Mesenchymal stem cell (in vitro differentiated cells and primary cell): ENCODE measurements around the gene NCOA1. TPM values are rescaled to one million over a fixed set of nuclear protein-coding genes. Genes with fewer than 3 reads are reported as not detected.

ENCODE experiments used
- DNase-seq: peaks from one replicate; pipeline ENCODE4 v3.0.0-alpha.2; 2013
- H2AFZ ChIP-seq: one replicate; pipeline ENCODE4 v1.6.1; 2013; ENCODE audit warnings: low read depth, mild to moderate bottlenecking, control low read depth, inconsistent platforms, low read length, moderate library complexity
- H2AK5ac ChIP-seq: 2 replicates; pipeline ENCODE4 v1.6.1; 2013; ENCODE audit warnings: low read length, moderate library complexity, mild to moderate bottlenecking, inconsistent platforms; ENCODE audit not compliant: severe bottlenecking
- H2BK120ac ChIP-seq: one replicate; pipeline ENCODE4 v1.6.1; 2013; ENCODE audit warnings: low read depth, mild to moderate bottlenecking, inconsistent platforms, low read length, moderate library complexity
- H2BK12ac ChIP-seq, 2 experiments: one replicate each; pipeline ENCODE4 v1.6.1; 2013; ENCODE audit warnings: inconsistent platforms in 2 of 2, low read length in 2 of 2, mild to moderate bottlenecking in 2 of 2, moderate library complexity in 2 of 2, control low read depth in 1 of 2
- H2BK15ac ChIP-seq: one replicate; pipeline ENCODE4 v1.6.1; 2013; ENCODE audit warnings: mild to moderate bottlenecking, low read depth, inconsistent platforms; ENCODE audit not compliant: poor library complexity, severe bottlenecking
- H2BK5ac ChIP-seq: 2 replicates; pipeline ENCODE4 v1.6.1; 2013; ENCODE audit warnings: low read depth, mild to moderate bottlenecking, low read length, control low read depth, inconsistent platforms; ENCODE audit not compliant: poor library complexity, severe bottlenecking
- H3K14ac ChIP-seq, 2 experiments: one replicate each; pipeline ENCODE4 v1.6.1; 2013; ENCODE audit warnings: inconsistent platforms in 2 of 2, low read length in 2 of 2, control low read depth in 1 of 2, mild to moderate bottlenecking in 1 of 2, moderate library complexity in 1 of 2
- H3K18ac ChIP-seq, 2 experiments: one replicate each; pipeline ENCODE4 v1.6.1; 2013; ENCODE audit warnings: inconsistent platforms in 2 of 2, low read length in 2 of 2, control low read depth in 1 of 2, low read depth in 1 of 2, mild to moderate bottlenecking in 1 of 2
- H3K23ac ChIP-seq, 2 experiments: one replicate each; pipeline ENCODE4 v1.6.1; 2013; ENCODE audit warnings: inconsistent platforms in 2 of 2, low read length in 2 of 2, mild to moderate bottlenecking in 2 of 2, moderate library complexity in 2 of 2, control low read depth in 1 of 2
- H3K27ac ChIP-seq: 2 replicates; pipeline ENCODE4 v1.5.1; 2013; ENCODE audit warnings: mild to moderate bottlenecking, moderate library complexity, low read length, control low read depth, inconsistent platforms; ENCODE audit not compliant: poor library complexity, severe bottlenecking
- H3K27me3 ChIP-seq, 2 experiments: 2 replicates each; pipeline versions ENCODE4 v1.6.1 to v1.7.0; 2013; ENCODE audit warnings: low read length in 2 of 2, mild to moderate bottlenecking in 2 of 2, moderate library complexity in 2 of 2, control low read depth in 1 of 2, inconsistent platforms in 1 of 2; ENCODE audit not compliant: control insufficient read depth in 1 of 2, insufficient read depth in 1 of 2
- H3K36me3 ChIP-seq, 2 experiments: 2 replicates each; pipeline versions ENCODE4 v1.6.1 to v1.7.0; 2013; ENCODE audit warnings: low read length in 2 of 2, control low read depth in 1 of 2, inconsistent platforms in 1 of 2, low read depth in 1 of 2, mild to moderate bottlenecking in 1 of 2; ENCODE audit not compliant: insufficient read depth in 2 of 2, control insufficient read depth in 1 of 2
- H3K4ac ChIP-seq, 2 experiments: one replicate each; pipeline ENCODE4 v1.6.1; 2013; ENCODE audit warnings: inconsistent platforms in 2 of 2, low read length in 2 of 2, mild to moderate bottlenecking in 2 of 2, moderate library complexity in 2 of 2, control low read depth in 1 of 2, low read depth in 1 of 2
- H3K4me1 ChIP-seq: 2 replicates; pipeline ENCODE4 v1.6.1; 2013; ENCODE audit warnings: low read depth, low read length, control low read depth; ENCODE audit not compliant: control insufficient read depth, insufficient read depth
- H3K4me2 ChIP-seq: 2 replicates; pipeline ENCODE4 v1.6.1; 2013; ENCODE audit warnings: low read length, mild to moderate bottlenecking, inconsistent platforms; ENCODE audit not compliant: poor library complexity, severe bottlenecking
- H3K4me3 ChIP-seq, 2 experiments: 2 replicates each; pipeline versions ENCODE4 v1.5.1 to v1.7.0; 2013; ENCODE audit warnings: low read length in 2 of 2, mild to moderate bottlenecking in 2 of 2, control low read depth in 1 of 2, low read depth in 1 of 2; ENCODE audit not compliant: insufficient read depth in 1 of 2
- H3K79me1 ChIP-seq: replicated peaks from 2 replicates; pipeline ENCODE4 v1.6.1; 2013; ENCODE audit warnings: mild to moderate bottlenecking, control low read depth, low read length, inconsistent platforms; ENCODE audit not compliant: poor library complexity, severe bottlenecking
- H3K9ac ChIP-seq: 2 replicates; pipeline ENCODE4 v1.7.0; 2013; ENCODE audit warnings: mild to moderate bottlenecking, low read length, moderate library complexity
- H3K9me3 ChIP-seq: 2 replicates; pipeline ENCODE4 v1.7.0; 2013; ENCODE audit warnings: mild to moderate bottlenecking, low read length; ENCODE audit not compliant: control insufficient read depth
- H4K8ac ChIP-seq: one replicate; pipeline ENCODE4 v1.6.1; 2013; ENCODE audit warnings: inconsistent platforms, mild to moderate bottlenecking, low read length, moderate library complexity
- H4K91ac ChIP-seq: one replicate; pipeline ENCODE4 v1.6.1; 2013; ENCODE audit warnings: mild to moderate bottlenecking, low read length, inconsistent platforms
- WGBS: methylation state at CpG from one replicate; pipeline ENCODE4 v1.1.7; 2013; ENCODE audit warnings: mixed read lengths; 5-methylcytosine and 5-hydroxymethylcytosine counted together
- small RNA-seq: library from polyadenylated mRNA; stranded (forward); fragments of <200 nt; extraction: miRNeasy Mini kit (QIAGEN cat#:217004); gene quantifications from one replicate; pipeline ENCODE3, GENCODE V24; 2013; ENCODE audit warnings: low read depth

The NCOA1 gene

DNA sequence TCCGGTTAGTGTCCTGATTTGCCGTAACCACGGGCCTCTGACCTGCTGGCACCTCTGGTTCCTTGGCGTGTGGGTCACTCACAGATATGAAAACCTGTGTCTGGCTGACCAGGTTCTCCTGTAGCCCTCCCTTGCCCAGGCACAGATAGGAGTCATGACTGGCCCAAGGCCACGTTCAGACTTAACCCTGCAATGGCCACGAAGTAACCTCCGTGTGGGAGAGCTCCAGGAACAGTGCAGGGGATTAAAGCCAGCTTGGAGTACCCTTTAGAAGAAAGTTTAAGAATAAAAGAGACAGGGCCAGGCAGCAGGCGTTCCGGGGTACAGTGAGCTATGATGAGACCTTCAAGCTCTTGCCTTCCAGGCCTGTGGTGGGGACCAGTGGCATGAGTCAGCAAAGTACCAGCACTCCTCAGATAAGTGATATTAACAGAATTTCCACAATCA, 327.7 kb downstream of the NCOA1 start:
- peak overlapping the region; percentile 64 for H4K91ac ChIP-seq
- no peak for DNase-seq

DNA sequence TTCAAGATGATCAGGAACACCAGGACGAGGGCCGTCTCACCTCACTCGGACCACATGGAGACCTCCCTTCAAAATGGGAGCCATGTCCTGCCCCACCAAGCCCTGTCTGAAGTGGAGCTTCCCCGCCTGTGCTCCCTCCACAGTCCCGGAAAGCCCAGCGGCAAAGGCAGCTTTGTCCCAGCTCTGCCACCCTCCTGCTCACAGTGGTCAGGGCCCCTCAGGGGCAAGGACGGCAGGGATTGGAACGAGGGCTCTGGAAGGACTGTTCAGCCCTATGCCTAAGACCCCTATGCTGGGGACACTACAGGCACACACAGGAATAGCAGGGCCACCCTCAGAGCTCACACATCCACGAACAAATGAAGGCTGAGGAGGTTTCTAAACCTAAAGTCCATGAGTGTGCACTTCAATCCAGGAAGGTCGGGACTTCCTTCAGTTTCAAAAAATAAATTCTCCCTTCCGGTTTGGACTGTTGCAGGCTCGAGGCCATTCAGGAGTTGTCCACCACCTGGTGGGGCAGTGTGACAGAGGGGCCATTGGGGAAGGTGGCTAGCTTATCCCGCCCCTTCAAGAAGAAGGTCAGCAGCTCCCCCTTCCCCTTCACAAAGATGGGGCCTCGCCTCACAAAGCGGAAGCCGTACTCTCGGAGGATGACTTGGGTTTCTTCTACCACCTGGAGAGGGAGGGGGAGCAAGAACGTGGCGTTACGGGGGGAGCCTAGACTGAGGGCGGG, 328.6 kb downstream of the NCOA1 start:
- Histone ChIP-seq H3K27me3 (no peaks in the 10 kb centered on the region), H4K91ac (peak overlapping the region; percentile 71), H2AFZ (no peak overlapping the region), H3K14ac (no peak overlapping the region), H3K27ac (no peak overlapping the region), H3K79me1 (peaks cover 28% of the 10 kb centered on the region), H3K23ac (peak overlapping the region in 1 of 2 experiments; percentile 3), H2BK12ac (no peak overlapping the region), H2AK5ac (peak overlapping the region; percentile 36), H2BK15ac (peak overlapping the region; percentile 67), H3K4ac (peak overlapping the region in 1 of 2 experiments; percentile 57), H2BK5ac (no peak overlapping the region), H3K9me3 (no peaks in the 10 kb centered on the region), H3K36me3 (peaks cover 35 to 77% of the 10 kb centered on the region in 2 experiments), H3K4me3 (no peak overlapping the region), H3K18ac (no peak overlapping the region), H2BK120ac (no peak overlapping the region), H4K8ac (no peak overlapping the region), H3K4me2 (no peak overlapping the region), H3K9ac (no peak overlapping the region), H3K4me1 (peaks cover 19% of the 10 kb centered on the region)
- no peak for DNase-seq
- 96% methylated on average over 20 of the region's 21 CpGs for WGBS

More for the DNA sequence above, 327.7 kb downstream of the NCOA1 start:
- Histone ChIP-seq H2BK12ac (peak overlapping the region in 1 of 2 experiments; percentile 68), H3K36me3 (peaks cover 29 to 71% of the 10 kb centered on the region in 2 experiments), H2BK5ac (no peak overlapping the region), H3K27me3 (no peaks in the 10 kb centered on the region), H2BK15ac (no peak overlapping the region), H2AK5ac (no peak overlapping the region), H3K4me3 (no peak overlapping the region), H3K4me1 (peaks cover 19% of the 10 kb centered on the region), H3K23ac (no peak overlapping the region), H3K79me1 (peaks cover 26% of the 10 kb centered on the region), H3K9me3 (no peaks in the 10 kb centered on the region), H3K4ac (peak overlapping the region in 1 of 2 experiments; percentile 73), H2AFZ (no peak overlapping the region), H3K18ac (peak overlapping the region in 1 of 2 experiments; percentile 46), H2BK120ac (no peak overlapping the region), H3K14ac (no peak overlapping the region), H3K4me2 (no peak overlapping the region), H3K27ac (no peak overlapping the region), H4K8ac (peak overlapping the region; percentile 35), H3K9ac (no peak overlapping the region)
- 91% methylated on average over 9 of the region's 9 CpGs for WGBS

DNA sequence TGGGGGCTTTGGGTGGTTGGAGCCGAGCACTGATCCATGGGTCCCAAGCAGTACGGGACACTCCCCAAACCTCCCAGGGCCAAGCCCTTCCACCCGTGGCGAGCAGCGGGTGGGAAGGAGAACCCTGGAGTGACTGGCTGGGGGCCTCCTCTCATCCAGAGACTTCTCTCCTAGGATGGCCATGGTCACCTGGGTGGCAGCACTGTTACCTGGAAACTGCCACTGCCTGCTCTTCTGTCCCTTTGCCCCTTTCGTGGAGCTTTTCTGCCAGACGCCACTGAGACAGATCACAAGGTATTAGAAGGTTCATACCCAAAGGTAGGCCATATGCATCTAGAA, 329.1 kb downstream of the NCOA1 start:
- Histone ChIP-seq H3K4me1 (peaks cover 19% of the 10 kb centered on the region), H3K23ac (no peak overlapping the region), H2BK120ac (no peak overlapping the region), H2AK5ac (no peak overlapping the region), H2BK5ac (no peak overlapping the region), H3K4ac (no peak overlapping the region), H2BK15ac (no peak overlapping the region), H3K79me1 (peaks cover 31% of the 10 kb centered on the region), H4K91ac (no peak overlapping the region), H3K27ac (no peak overlapping the region), H3K36me3 (peaks cover 38 to 78% of the 10 kb centered on the region in 2 experiments), H3K14ac (no peak overlapping the region), H2BK12ac (no peak overlapping the region), H3K9ac (no peak overlapping the region), H3K18ac (no peak overlapping the region), H4K8ac (no peak overlapping the region), H3K9me3 (no peaks in the 10 kb centered on the region), H2AFZ (no peak overlapping the region), H3K4me3 (no peak overlapping the region), H3K27me3 (no peaks in the 10 kb centered on the region), H3K4me2 (no peak overlapping the region)
- DNase-seq = no peak
- 97% methylated on average over 7 of the region's 7 CpGs for WGBS

Small RNAs within 50 kb of the gene (small RNA-seq; reads per million reads assigned to genes)
- 0.86 reads per million for gene RNA5SP88
- not detected for gene RNU6-936P
